GM21423 (cell line): ENCODE data around the gene DMC1.
A peak's percentile ranks its signal among the peaks of the same experiment; 100 is the strongest.
"Not testable (repeated sequence)": the region's sequence is repeated elsewhere in the genome, so short reads cannot be mapped to it uniquely, and the experiment has no call there.

ENCODE experiments used
- ATAC-seq: cut with Tn5 transposase; IDR thresholded peaks from one replicate; pipeline ENCODE4 v1.9.1; 2021; ENCODE audit warnings: mild to moderate bottlenecking, moderate library complexity; ENCODE audit not compliant: unreplicated experiment

DMC1 gene, protein sequence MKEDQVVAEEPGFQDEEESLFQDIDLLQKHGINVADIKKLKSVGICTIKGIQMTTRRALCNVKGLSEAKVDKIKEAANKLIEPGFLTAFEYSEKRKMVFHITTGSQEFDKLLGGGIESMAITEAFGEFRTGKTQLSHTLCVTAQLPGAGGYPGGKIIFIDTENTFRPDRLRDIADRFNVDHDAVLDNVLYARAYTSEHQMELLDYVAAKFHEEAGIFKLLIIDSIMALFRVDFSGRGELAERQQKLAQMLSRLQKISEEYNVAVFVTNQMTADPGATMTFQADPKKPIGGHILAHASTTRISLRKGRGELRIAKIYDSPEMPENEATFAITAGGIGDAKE

GRCh38 chr22:38569972-38570778 lies at the start of gene DMC1:
DMC1 (minus strand) TSS chr22:38570183; CDS start chr22:38568256, 1,927 bp downstream.
- ATAC-seq, result peak; percentile 54

DNA sequence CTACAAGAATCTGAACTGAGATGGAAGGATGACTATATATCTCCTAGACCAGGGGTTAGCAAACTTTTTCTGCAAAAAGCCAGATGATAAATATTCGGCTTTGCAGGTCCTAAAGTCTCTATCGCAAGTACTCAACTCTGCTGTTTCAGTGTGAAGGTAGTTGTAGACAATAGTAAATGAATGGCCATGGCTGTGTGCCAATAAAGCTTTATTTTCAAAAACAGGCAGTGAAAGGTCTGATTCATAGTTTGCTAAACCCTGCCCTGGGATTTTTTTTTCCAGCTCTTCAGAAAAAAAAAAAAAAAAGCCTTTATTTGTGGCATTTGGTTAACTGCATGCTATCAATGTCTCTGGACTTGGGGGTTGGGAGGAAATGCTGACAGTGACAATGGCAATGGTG lies 48.7 kb upstream of the DMC1 start:
- ATAC-seq, result no peak

DNA sequence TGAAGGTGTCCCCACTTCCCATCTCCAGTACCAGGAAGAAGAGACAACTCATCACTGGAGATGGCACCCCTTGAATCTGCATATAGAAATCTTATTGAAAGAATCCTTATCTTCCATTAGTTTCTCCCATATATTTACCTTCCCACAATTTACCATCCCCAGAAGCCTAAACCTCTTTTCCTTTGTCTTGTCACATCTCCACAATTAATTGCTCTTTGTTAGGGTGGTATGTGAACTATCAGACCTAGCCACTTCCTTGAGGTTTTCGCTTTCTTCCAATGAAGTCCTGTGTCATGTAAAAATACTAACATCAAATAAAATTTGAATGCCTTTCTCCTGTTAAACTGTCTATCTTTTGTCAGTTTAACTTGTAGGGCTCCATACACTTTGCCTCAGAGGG lies 48.3 kb upstream of the DMC1 start:
- ATAC-seq, result no peak

DNA sequence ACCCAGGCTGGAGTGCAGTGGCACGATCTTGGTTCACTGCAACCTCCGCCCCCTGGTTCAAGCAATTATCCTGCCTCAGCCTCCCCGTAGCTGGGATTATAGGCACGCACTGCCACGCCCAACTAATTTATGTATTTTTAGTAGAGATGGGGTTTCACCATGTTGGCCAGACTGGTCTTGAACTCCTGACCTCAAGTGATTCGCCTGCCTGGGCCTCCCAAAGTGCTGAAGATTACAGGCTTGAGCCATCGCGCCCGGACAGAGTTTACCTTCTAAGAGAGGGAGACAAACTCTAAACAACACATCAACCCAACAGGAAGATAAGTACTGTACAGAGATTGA lies 45.1 kb upstream of the DMC1 start:
- not testable (repeated sequence) for ATAC-seq

DNA sequence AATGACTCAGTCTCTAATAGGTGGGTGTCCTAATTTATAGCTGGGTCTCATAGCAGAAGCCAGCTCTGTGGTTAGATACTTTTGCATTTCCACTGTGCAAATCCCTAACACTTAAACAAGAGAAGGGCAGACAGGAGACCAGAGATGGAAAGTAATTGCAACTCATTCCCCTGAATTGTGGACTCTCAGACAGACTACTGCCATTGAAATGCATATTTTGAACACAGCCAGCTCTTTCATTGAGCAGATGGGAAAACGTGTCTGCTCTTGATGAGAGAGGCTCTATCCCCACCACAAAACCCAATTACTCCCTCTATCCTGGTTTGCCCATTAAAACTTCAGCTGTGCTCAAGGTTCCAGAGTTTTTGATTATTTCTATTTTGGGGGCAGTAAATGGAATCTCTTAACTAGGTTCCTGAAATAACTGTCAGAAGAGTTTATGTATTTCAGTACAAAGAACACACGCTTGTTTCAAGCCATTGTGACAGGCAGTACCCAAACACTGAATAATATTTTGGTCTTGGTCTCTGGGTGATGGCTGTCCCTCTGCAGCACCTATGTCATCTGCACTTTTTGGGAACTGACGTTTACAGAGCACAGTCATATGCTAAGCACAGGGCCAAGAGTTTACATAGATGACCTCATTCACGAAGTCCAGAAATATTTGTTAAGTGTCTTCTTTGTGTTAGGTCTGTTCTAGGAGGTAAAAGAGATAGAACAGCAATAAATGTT lies 44.5 kb upstream of the DMC1 start:
- no peak for ATAC-seq

DNA sequence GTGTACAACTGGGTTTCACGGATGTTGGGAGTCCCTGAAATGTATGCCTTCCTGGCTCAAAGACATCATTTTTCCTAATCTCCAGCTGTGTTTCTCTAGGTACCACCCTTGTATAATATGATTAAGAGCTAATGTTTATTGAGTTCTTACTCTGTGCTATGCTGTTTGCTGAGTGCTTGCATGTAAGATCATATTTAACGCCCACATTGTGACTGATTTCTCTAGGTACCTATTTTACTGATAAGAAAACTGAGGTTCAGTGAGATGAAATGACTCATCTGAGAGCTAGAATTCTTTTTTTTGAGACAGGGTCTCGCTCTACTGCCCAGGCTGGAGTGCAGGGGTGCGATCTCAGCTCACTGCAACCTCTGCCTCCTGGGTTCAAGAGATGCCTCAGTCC lies 43.6 kb upstream of the DMC1 start:
- no peak for ATAC-seq

- ATAC-seq, result no peak
Measured at GRCh38 chr22:38612217-38613006, 42.4 kb upstream of the DMC1 start.

GRCh38 chr22:38611559-38611958 lies 41.6 kb upstream of the DMC1 start:
- no peak for ATAC-seq

DNA sequence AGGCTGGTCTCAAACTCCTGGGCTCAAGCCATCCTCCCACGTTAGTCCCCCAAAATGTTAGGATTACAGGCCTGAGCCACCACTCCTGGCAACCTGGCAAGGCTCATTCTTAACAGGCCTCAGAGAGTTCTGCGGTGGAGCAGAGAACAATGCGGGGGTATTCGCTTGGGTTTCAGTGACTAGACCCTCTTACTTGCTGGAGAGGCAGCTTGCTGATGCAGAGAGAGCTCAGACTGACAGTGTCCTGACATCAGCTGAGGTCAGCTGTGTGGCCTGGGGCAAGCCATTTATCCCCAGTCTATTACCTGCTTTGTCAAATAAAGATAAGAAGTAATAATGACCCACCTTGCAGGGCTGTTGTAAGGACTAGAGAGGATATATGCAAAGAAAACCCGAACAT lies 40.3 kb upstream of the DMC1 start:
- no peak for ATAC-seq

- no peak for ATAC-seq
Measured at GRCh38 chr22:38608992-38609750, 39.2 kb upstream of the DMC1 start.

DNA sequence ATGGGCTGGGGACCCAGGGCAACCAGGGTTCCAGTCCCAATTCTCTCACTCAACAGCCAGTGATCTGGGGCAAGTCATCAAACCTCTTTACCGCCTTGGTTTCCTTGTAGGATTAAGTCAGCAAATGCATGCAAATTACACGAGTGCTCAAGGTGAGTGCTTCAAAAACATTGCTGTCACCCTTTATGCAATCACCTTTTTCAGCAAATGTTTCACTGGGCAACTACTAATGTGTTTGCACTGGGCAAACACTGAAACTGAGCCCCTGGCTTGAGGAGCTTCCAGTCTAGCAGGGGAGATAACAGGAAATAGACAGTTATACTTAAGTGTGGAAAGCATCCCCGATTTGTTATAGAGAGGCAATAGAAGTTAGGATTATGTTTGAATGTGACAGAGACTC lies 37.7 kb upstream of the DMC1 start:
- ATAC-seq, result no peak

- ATAC-seq, result no peak
Measured at GRCh38 chr22:38602166-38602565, 32.2 kb upstream of the DMC1 start.

DNA sequence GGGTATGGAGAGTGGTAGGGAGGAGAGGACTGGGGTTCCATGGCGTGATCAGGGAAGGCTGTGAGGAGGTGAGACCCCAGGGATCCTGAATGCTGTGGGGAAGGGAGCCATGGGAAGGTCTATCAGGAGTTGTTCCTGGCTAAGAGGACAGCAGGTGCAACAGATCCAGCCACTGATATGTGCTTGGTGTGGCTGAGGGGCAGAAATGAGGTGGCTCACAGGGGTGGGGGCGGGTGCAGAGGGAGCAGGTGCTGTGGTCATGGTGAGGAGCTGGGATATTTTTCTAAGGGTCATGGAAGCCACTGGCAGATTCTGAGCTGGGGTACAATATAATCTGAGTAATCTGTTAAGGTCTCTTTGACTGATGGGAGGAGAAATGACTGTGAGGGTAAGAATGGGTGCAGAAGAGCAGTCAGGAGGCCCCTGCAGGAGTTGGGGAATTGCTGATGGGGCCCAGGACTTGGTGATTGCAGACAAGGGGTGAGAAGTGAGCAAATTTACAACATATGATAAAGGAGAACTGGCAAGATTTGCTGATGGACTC lies 31.3 kb upstream of the DMC1 start:
- ATAC-seq, result no peak

- ATAC-seq, result no peak
Measured at GRCh38 chr22:38599466-38599865, 29.5 kb upstream of the DMC1 start.

DNA sequence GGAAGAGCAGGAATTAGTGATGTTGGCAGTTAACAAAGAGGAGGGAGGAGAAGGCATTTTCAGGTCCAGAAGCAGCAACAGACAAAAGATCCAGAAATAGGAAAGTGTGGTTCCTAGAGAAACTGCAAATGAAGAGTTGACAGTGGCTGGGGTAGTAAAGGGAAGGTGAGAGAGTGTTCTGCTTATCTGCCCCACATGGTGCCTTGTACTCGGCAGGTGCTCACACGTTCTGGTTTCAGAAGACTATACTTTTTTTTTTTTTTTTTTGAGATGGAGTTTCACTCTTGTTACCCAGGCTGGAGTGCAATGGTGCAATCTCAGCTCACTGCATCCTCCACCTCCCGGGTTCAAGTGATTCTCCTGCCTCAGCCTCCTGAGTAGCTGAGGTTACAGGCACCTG lies 12.9 kb upstream of the DMC1 start:
- not testable (repeated sequence) for ATAC-seq

DNA sequence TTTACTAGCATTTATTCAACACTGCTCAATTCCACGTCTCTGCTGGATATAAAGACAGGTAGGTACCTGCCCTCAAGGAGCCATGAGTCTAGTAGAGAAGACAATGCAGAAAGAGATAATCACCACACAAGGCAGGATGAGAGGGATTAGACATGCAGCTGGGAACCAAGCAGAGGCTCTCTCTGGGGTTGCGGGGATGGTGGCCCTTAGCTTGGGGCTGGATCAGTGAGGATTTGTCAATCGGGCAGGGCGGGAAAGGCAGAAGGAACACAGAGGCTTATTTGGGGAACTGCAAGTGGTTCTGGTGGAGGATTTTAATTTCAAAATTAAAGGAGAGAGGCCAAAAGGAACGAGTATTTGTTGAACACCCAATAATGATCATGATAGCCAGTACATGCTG lies 8.5 kb upstream of the DMC1 start:
- ATAC-seq, result no peak

GRCh38 chr22:38572065-38572464 lies 2.1 kb upstream of the DMC1 start:
- ATAC-seq, result no peak

DNA sequence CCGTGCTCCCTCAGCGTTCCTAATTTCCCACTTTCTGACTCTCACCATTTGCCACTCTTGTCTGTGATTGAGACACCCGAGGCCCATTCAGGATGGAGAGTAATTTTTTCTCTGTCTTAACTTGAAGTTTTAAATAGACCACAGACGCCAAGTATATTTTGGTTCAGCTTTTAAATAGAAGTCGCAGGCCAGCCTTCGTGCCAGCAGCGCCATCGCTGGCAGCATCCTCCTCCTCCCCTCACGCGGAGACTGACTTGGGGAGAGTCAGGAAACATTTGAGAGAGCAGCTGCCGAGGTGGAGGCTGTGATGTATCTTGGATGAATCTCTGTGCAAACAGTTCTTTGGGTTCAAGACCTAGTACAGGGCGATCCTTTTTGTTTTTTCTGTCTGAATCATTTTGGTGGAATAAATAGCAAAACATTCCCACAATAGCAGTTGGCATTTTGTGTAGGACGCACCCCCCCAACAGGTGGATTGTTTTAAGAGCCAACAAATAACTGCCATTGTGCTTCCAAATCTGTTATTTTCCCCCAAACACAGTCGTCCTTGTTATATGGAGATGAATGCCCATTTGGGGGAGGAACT lies 889 bp upstream of the DMC1 start:
- peak; percentile 16 for ATAC-seq

- no peak for ATAC-seq
Measured at GRCh38 chr22:38569181-38569971, 607 bp downstream of the DMC1 start.
